Measurements from ENCODE around the gene ADGRF1.

The ADGRF1 gene

DNA sequence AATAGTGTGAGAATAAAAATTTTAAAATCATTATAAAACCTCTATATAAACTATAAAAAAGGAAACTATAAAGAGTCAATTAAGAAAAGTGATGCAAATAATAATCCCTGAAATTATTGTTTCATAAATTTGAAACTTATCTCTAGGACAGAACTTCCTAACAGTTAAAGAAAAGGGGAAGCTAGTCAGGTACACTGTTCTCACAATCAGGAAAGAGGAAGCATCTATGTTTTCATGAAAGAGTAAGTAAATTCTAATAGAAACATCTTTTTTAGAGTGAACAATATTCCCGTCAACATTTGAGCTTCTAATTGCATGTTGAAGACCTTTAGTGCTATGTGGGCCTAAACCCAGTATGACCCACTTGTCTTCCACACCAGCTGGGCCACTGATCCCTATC lies 1.2 kb upstream of the ADGRF1 start:
- Histone ChIP-seq H3K27ac (ENCODE audit: low read depth, low read length) (no peak overlapping the region), H2AFZ (ENCODE audit: low read depth, low read length, severe bottlenecking) (no peak overlapping the region), H3K79me2 (ENCODE audit: insufficient read depth, low read length) (no peaks in the 10 kb centered on the region), H3F3A (ENCODE audit: insufficient read depth) (no peaks in the 10 kb centered on the region), H3K9ac (ENCODE audit: low read length) (no peak overlapping the region), H3K9me2 (replicated peaks; ENCODE audit: insufficient read depth, low read length) (no peaks in the 10 kb centered on the region), H3K27me3 (ENCODE audit: low read length) (no peaks in the 10 kb centered on the region), H3K4me2 (ENCODE audit: low read depth, low read length, poor library complexity, severe bottlenecking) (no peak overlapping the region), H3K9me3 (ENCODE audit: insufficient read depth, low read length) (no peaks in the 10 kb centered on the region), H3K4me3 (ENCODE audit: insufficient read depth, low read length, poor library complexity, severe bottlenecking) (no peak overlapping the region), H4K20me1 (ENCODE audit: low read depth, low read length) (no peaks in the 10 kb centered on the region), H3K36me3 (ENCODE audit: low read length) (no peaks in the 10 kb centered on the region)
- TF ChIP-seq EZH2phosphoT487 (conservative IDR thresholded peaks at IDR 0.05; ENCODE audit: low read length) = no peak
- TF ChIP-seq, protein P1, sequence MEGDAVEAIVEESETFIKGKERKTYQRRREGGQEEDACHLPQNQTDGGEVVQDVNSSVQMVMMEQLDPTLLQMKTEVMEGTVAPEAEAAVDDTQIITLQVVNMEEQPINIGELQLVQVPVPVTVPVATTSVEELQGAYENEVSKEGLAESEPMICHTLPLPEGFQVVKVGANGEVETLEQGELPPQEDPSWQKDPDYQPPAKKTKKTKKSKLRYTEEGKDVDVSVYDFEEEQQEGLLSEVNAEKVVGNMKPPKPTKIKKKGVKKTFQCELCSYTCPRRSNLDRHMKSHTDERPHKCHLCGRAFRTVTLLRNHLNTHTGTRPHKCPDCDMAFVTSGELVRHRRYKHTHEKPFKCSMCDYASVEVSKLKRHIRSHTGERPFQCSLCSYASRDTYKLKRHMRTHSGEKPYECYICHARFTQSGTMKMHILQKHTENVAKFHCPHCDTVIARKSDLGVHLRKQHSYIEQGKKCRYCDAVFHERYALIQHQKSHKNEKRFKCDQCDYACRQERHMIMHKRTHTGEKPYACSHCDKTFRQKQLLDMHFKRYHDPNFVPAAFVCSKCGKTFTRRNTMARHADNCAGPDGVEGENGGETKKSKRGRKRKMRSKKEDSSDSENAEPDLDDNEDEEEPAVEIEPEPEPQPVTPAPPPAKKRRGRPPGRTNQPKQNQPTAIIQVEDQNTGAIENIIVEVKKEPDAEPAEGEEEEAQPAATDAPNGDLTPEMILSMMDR (IDR thresholded peaks at IDR 0.05; ENCODE audit: insufficient read depth, low read length, poor library complexity, severe bottlenecking) = no peak

DNA sequence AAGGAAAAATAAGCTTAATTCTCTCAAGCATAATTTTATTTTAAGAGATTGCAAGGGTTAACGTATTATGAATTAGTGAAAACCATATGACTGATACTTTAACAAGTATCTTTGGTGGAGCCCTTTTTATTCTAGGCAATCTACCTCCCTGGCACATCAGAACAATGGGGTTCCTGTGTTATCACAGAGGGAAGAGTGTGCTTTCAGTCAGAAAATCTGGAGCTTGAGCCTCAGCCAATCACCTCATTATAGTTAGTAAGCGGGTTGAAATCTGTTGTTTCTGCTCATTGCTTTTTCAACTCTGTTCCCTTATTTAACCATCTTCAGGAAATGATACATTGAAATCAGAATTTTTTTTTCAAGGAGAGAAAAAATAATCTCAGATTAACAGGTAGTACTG lies 391 bp downstream of the ADGRF1 start:
- Histone ChIP-seq H3K27me3 (ENCODE audit: low read length) (no peaks in the 10 kb centered on the region), H3K4me3 (ENCODE audit: insufficient read depth, low read length, poor library complexity, severe bottlenecking) (no peak overlapping the region), H3K4me2 (ENCODE audit: low read depth, low read length, poor library complexity, severe bottlenecking) (no peak overlapping the region), H3K9me2 (replicated peaks; ENCODE audit: insufficient read depth, low read length) (no peaks in the 10 kb centered on the region), H4K20me1 (ENCODE audit: low read depth, low read length) (no peaks in the 10 kb centered on the region), H3K79me2 (ENCODE audit: insufficient read depth, low read length) (no peaks in the 10 kb centered on the region), H3F3A (ENCODE audit: insufficient read depth) (no peaks in the 10 kb centered on the region), H3K9me3 (ENCODE audit: insufficient read depth, low read length) (no peaks in the 10 kb centered on the region), H2AFZ (ENCODE audit: low read depth, low read length, severe bottlenecking) (no peak overlapping the region), H3K27ac (ENCODE audit: low read depth, low read length) (no peak overlapping the region), H3K9ac (ENCODE audit: low read length) (no peak overlapping the region), H3K36me3 (ENCODE audit: low read length) (no peaks in the 10 kb centered on the region)
- TF ChIP-seq, protein P1 (IDR thresholded peaks at IDR 0.05; ENCODE audit: insufficient read depth, low read length, poor library complexity, severe bottlenecking) = no peak
- TF ChIP-seq EZH2phosphoT487 (conservative IDR thresholded peaks at IDR 0.05; ENCODE audit: low read length) = no peak

DNA sequence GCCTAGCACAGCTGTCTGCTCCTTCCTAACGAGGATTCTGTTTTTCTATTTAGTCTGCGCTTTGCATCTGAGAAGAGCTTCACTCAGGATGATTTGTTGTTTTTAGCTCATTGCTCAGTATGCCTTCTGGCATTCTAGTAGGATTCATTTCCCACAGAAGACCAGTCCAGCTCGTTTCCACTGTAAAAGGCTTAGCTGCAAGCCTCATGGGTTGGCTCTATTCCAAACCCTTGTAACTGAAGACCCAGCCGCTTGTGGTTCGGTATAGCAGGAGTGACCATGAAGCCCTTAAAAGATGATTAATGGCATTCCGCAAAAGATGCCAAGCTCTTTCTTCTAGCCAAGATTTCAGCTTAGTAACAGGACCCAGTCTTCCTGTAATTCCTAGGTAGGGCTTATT lies 7.2 kb downstream of the ADGRF1 start:
- Histone ChIP-seq H3K4me2 (ENCODE audit: low read depth, low read length, poor library complexity, severe bottlenecking) (no peak overlapping the region), H3K9me2 (replicated peaks; ENCODE audit: insufficient read depth, low read length) (no peaks in the 10 kb centered on the region), H3K9me3 (ENCODE audit: insufficient read depth, low read length) (no peaks in the 10 kb centered on the region), H3K27me3 (ENCODE audit: low read length) (no peaks in the 10 kb centered on the region), H4K20me1 (ENCODE audit: low read depth, low read length) (no peaks in the 10 kb centered on the region), H3K4me3 (ENCODE audit: insufficient read depth, low read length, poor library complexity, severe bottlenecking) (no peak overlapping the region), H2AFZ (ENCODE audit: low read depth, low read length, severe bottlenecking) (no peak overlapping the region), H3K9ac (ENCODE audit: low read length) (no peak overlapping the region), H3K79me2 (ENCODE audit: insufficient read depth, low read length) (no peaks in the 10 kb centered on the region), H3K36me3 (ENCODE audit: low read length) (no peaks in the 10 kb centered on the region), H3K27ac (ENCODE audit: low read depth, low read length) (no peak overlapping the region), H3F3A (ENCODE audit: insufficient read depth) (no peaks in the 10 kb centered on the region)
- TF ChIP-seq EZH2phosphoT487 (conservative IDR thresholded peaks at IDR 0.05; ENCODE audit: low read length) = no peak
- TF ChIP-seq, protein P1 (IDR thresholded peaks at IDR 0.05; ENCODE audit: insufficient read depth, low read length, poor library complexity, severe bottlenecking) = no peak
